ENCODE data around the gene RALGDS. TPM values are rescaled to one million over a fixed set of nuclear protein-coding genes. Genes with fewer than 3 reads are reported as not detected.
A peak's percentile ranks its signal among the peaks of the same experiment; 100 is the strongest.

The RALGDS gene
- total and polyA plus RNA-seq, 9 of the 15 experiments (the other 6 are each of a cell fraction or from before 2014, with no cell fraction given) = 0.75 to 43.3 (median 27.1) TPM

GRCh38 chr9:133125941-133126696, 5.1 kb upstream of the RALGDS start (continued):
- no peak for TF ChIP-seq CREBBP (IDR thresholded peaks at IDR 0.05; ENCODE audit: low read depth, low read length)
- TF ChIP-seq EGR1 (conservative IDR thresholded peaks at IDR 0.05) = peak; percentile 43
- no peak for TF ChIP-seq HDAC6 (IDR thresholded peaks at IDR 0.05; ENCODE audit: low read depth, low read length)
- TF ChIP-seq ARID1B (IDR thresholded peaks at IDR 0.05) = no peak
- TF ChIP-seq TAF1 (IDR thresholded peaks at IDR 0.05; ENCODE audit: control insufficient read depth, extremely low read depth, insufficient read depth, low read length, severe bottlenecking) = no peak

- in situ Hi-C loops (cut with MboI) (no loop called here), intact Hi-C loops (cut with micrococcal nuclease) (no loop called here)
- peak overlapping the region; percentile 90; the same call in 2 of the 3 replicates for H3K27ac ChIP-seq (ENCODE audit: extremely low read depth, low read depth, low read length)
- no peak overlapping the region for H2AFZ ChIP-seq (ENCODE audit: low read depth, low read length)
- H3K4me1 ChIP-seq (replicated peaks in 1 of 2; ENCODE audit: control insufficient read depth in 2 of 2, insufficient read depth in 2 of 2, low read length in 2 of 2) = peaks cover 41 to 85% of the 10 kb centered on the region in 2 experiments
- DNase-seq (ENCODE audit: extremely low read depth in 1 of 4, low spot score in 3 of 4) (no peak), FAIRE-seq (no peak), ATAC-seq (no peak)
- CTCF ChIA-PET (ENCODE audit: low intra/inter-chr PET ratio) = no interaction called here
- no TSS peak for BruUV-seq (replicated peaks)
- WGBS (ENCODE audit: insufficient coverage, low coverage, missing lambda C conversion rate) = 59% methylated on average over 2 of the region's 2 CpGs
- no peaks in the 10 kb centered on the region for H3K9me3 ChIP-seq (replicated peaks; ENCODE audit: control insufficient read depth, insufficient read depth, low read depth, low read length)
- no peak overlapping the region for H3K4me2 ChIP-seq (ENCODE audit: insufficient read depth, low read length)
- no peaks in the 10 kb centered on the region for H4K20me1 ChIP-seq (replicated peaks; ENCODE audit: control insufficient read depth, insufficient read depth, low read length)
- POLR2A ChIA-PET = no interaction called here
- H3K9me1 ChIP-seq (ENCODE audit: control insufficient read depth, insufficient read depth, low read length) = no peaks in the 10 kb centered on the region
- H3K27me3 ChIP-seq (ENCODE audit: control insufficient read depth in 2 of 2, insufficient read depth in 2 of 2, low read length in 2 of 2) = no peaks in the 10 kb centered on the region
- H3K9ac ChIP-seq (ENCODE audit: insufficient read depth in 1 of 2, low read depth in 2 of 2, low read length in 2 of 2) = peak overlapping the region in 1 of 2 experiments; percentile 73; a peak in 1 of 4 replicates
- H3K79me2 ChIP-seq (ENCODE audit: control insufficient read depth, insufficient read depth, low read length) = peaks cover 63% of the 10 kb centered on the region
- no peak overlapping the region for H3K4me3 ChIP-seq
- peaks cover 4% of the 10 kb centered on the region; the same call in 1 of the 3 replicates for H3K36me3 ChIP-seq (ENCODE audit: control insufficient read depth, insufficient read depth, low read length)
- no peak for TF ChIP-seq RAD51 (IDR thresholded peaks at IDR 0.05; ENCODE audit: borderline replicate concordance, low read depth)
- TF ChIP-seq TARDBP (IDR thresholded peaks at IDR 0.05) = no peak
- no peak for TF ChIP-seq ZNF507 (tag; conservative IDR thresholded peaks at IDR 0.05)
- no peak for TF ChIP-seq ETV6 (IDR thresholded peaks at IDR 0.05; ENCODE audit: borderline replicate concordance in 1 of 2, low read depth in 2 of 2, low read length in 1 of 2)
- no peak for TF ChIP-seq ETV6 (CRISPR knock-in tag; IDR thresholded peaks at IDR 0.05; ENCODE audit: borderline replicate concordance)
- TF ChIP-seq ZNF224 (CRISPR knock-in tag; IDR thresholded peaks at IDR 0.05) = no peak
- TF ChIP-seq ATF6 (CRISPR knock-in tag; IDR thresholded peaks at IDR 0.05) = no peak
- no peak for TF ChIP-seq POLR2H (tag; IDR thresholded peaks at IDR 0.05; ENCODE audit: low read depth)
- TF ChIP-seq ZBED1 (IDR thresholded peaks at IDR 0.05) = no peak
- no peak for TF ChIP-seq SRF (CRISPR knock-in tag; IDR thresholded peaks at IDR 0.05)
- TF ChIP-seq GABPB1 (CRISPR knock-in tag; IDR thresholded peaks at IDR 0.05) = no peak
- no peak for TF ChIP-seq RFX1 (IDR thresholded peaks at IDR 0.05)
- no peak for TF ChIP-seq ZNF780A (CRISPR knock-in tag; IDR thresholded peaks at IDR 0.05)
- no peak for TF ChIP-seq E2F5 (CRISPR knock-in tag; IDR thresholded peaks at IDR 0.05)
These were observed 3.9 kb upstream of the RALGDS start for GRCh38 chr9:133124907-133125275.
